ENCODE data around the gene R3HCC1L. TPM values are rescaled to one million over a fixed set of nuclear protein-coding genes. Genes with fewer than 3 reads are reported as not detected.

Gene R3HCC1L
- total RNA-seq, 3 donors from 2014 or later, result 12.2 to 28.5 (median 20.6) TPM

- no peaks in the 10 kb centered on the region for H3K9me3 ChIP-seq
- H3K27me3 ChIP-seq, result no peaks in the 10 kb centered on the region
- DNase-seq (ENCODE audit: low spot score in 2 of 2), result no peak
- H3K4me1 ChIP-seq, result peaks cover 11 to 14% of the 10 kb centered on the region in 2 donors
- intact Hi-C loops (cut with DNase I; ENCODE audit: low total_unique reads), result no loop called here
- H3K27ac ChIP-seq, result peak overlapping the region in 1 of 2 donors; percentile 22
- H3K36me3 ChIP-seq, result no peaks in the 10 kb centered on the region
- TF ChIP-seq POLR2AphosphoS5 (IDR thresholded peaks at IDR 0.05), result no peak
- no peak for TF ChIP-seq POLR2A (IDR thresholded peaks at IDR 0.05)
- TF ChIP-seq, protein P1, sequence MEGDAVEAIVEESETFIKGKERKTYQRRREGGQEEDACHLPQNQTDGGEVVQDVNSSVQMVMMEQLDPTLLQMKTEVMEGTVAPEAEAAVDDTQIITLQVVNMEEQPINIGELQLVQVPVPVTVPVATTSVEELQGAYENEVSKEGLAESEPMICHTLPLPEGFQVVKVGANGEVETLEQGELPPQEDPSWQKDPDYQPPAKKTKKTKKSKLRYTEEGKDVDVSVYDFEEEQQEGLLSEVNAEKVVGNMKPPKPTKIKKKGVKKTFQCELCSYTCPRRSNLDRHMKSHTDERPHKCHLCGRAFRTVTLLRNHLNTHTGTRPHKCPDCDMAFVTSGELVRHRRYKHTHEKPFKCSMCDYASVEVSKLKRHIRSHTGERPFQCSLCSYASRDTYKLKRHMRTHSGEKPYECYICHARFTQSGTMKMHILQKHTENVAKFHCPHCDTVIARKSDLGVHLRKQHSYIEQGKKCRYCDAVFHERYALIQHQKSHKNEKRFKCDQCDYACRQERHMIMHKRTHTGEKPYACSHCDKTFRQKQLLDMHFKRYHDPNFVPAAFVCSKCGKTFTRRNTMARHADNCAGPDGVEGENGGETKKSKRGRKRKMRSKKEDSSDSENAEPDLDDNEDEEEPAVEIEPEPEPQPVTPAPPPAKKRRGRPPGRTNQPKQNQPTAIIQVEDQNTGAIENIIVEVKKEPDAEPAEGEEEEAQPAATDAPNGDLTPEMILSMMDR (IDR thresholded peaks at IDR 0.05), result no peak
- H3K4me3 ChIP-seq, result no peak overlapping the region
These were observed 138.8 kb downstream of the R3HCC1L start for GRCh38 chr10:98273057-98273850.

GRCh38 chr10:98274562-98274961 is 140.1 kb downstream of the R3HCC1L start:
- Histone ChIP-seq H3K36me3 (no peaks in the 10 kb centered on the region), H3K27ac (no peak overlapping the region), H3K4me1 (peaks cover 2 to 3% of the 10 kb centered on the region in 2 donors), H3K4me3 (no peak overlapping the region), H3K9me3 (no peaks in the 10 kb centered on the region), H3K27me3 (no peaks in the 10 kb centered on the region)
- no peak for DNase-seq (ENCODE audit: low spot score in 2 of 2)
- intact Hi-C loops (cut with DNase I; ENCODE audit: low total_unique reads), result no loop called here
- TF ChIP-seq, protein P1 (IDR thresholded peaks at IDR 0.05), result no peak
- TF ChIP-seq POLR2A (IDR thresholded peaks at IDR 0.05) (no peak), POLR2AphosphoS5 (IDR thresholded peaks at IDR 0.05) (no peak)

DNA sequence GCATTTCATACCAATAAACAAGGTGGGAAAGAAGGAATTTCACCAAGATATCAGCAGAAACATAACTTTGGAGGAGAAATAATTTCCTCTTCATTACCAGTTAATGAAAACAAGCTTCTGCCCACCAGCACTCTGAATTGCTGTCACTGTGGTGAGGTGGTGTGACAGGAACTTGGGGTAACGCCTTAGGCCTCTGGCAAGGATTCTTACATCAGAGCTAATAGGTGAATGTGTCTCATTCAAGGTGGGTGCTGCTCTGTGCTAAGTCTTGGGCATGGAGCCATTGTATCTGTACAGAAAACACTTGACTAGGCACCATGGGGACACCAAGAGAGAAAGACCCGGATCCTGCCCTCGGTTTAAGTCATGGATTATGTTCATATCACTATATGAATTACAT is 141.9 kb downstream of the R3HCC1L start:
- TF ChIP-seq POLR2A (IDR thresholded peaks at IDR 0.05), result no peak
- TF ChIP-seq, protein P1 (IDR thresholded peaks at IDR 0.05), result no peak
- no peak for TF ChIP-seq POLR2AphosphoS5 (IDR thresholded peaks at IDR 0.05)
- intact Hi-C loops (cut with DNase I; ENCODE audit: low total_unique reads), result no loop called here
- no peaks in the 10 kb centered on the region for H3K36me3 ChIP-seq

DNA sequence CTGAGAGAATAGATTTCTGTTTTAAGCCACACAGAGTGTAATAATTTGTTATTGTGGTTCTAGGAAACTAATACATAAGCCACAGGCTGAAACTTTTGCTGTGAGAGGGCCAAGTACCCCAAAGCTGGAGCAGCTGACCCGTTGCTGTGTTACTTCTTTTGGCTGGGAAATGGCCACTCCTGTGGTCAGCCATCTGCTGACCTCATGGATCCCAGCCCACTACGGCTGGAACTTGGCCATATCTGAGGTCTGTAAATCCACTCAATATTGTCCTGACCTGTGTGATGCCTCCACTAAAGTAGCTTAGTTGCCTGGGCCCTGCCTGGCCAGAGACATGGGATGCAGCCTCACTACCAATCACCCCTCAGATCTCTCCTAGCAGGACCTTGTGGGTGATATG is 151.0 kb downstream of the R3HCC1L start:
- no peaks in the 10 kb centered on the region for H3K9me3 ChIP-seq
- H3K27me3 ChIP-seq, result no peaks in the 10 kb centered on the region
- H3K36me3 ChIP-seq, result no peaks in the 10 kb centered on the region
- peak overlapping the region; percentile 12 to 60 for H3K27ac ChIP-seq
- intact Hi-C loops (cut with DNase I; ENCODE audit: low total_unique reads), result no loop called here
- H3K4me3 ChIP-seq, result no peak overlapping the region
- H3K4me1 ChIP-seq, result no peaks in the 10 kb centered on the region
- no peak for DNase-seq (ENCODE audit: low spot score in 2 of 2)
- no peak for TF ChIP-seq POLR2A (IDR thresholded peaks at IDR 0.05)

More for the DNA sequence above, 141.9 kb downstream of the R3HCC1L start:
- H3K27me3 ChIP-seq, result no peaks in the 10 kb centered on the region
- H3K4me3 ChIP-seq, result no peak overlapping the region
- no peak overlapping the region for H3K27ac ChIP-seq
- H3K9me3 ChIP-seq, result no peaks in the 10 kb centered on the region
- no peaks in the 10 kb centered on the region for H3K4me1 ChIP-seq
- DNase-seq (ENCODE audit: low spot score in 2 of 2), result no peak

- intact Hi-C loops (cut with DNase I; ENCODE audit: low total_unique reads), result no loop called here
- TF ChIP-seq, protein P1 (IDR thresholded peaks at IDR 0.05), result no peak
- TF ChIP-seq POLR2A (IDR thresholded peaks at IDR 0.05) (no peak), POLR2AphosphoS5 (IDR thresholded peaks at IDR 0.05) (no peak)
- DNase-seq (ENCODE audit: low spot score in 2 of 2), result no peak
- Histone ChIP-seq H3K4me1 (no peaks in the 10 kb centered on the region), H3K9me3 (no peaks in the 10 kb centered on the region), H3K27me3 (no peaks in the 10 kb centered on the region), H3K36me3 (no peaks in the 10 kb centered on the region), H3K4me3 (no peak overlapping the region), H3K27ac (no peak overlapping the region)
These were observed 152.0 kb downstream of the R3HCC1L start for GRCh38 chr10:98286419-98286818.

All from breast epithelium (tissue), 4 donors.